CD4-positive, alpha-beta memory T cell (primary cell): ENCODE results near the gene PAXX. TPM values are rescaled to one million over a fixed set of nuclear protein-coding genes. Genes with fewer than 3 reads are reported as not detected.

Experiments used
- CTCF ChIA-PET: fragments of 350-600 bp; sonication (Branson Sonifier 250); formaldehyde crosslinking; loops from one replicate; lab custom pipeline; 2021; ENCODE audit warnings: inconsistent platforms; ENCODE audit not compliant: partially characterized antibody; lab: Charles Lee
- POLR2A ChIA-PET: fragments of 350-600 bp; sonication (Branson Sonifier 250); formaldehyde crosslinking; loops from one replicate; lab custom pipeline; 2021; ENCODE audit not compliant: partially characterized antibody; lab: Charles Lee
- DNase-seq, 5 donors: peaks; one replicate each; pipeline versions ENCODE4 v3.0.0 to v3.0.0-alpha.2; 2020 to 2022; ENCODE audit warnings: mixed read lengths in 1 of 5
- H3K27ac ChIP-seq: one replicate; pipeline ENCODE4 v1.7.0; 2013; ENCODE audit warnings: low read depth, low read length
- H3K27me3 ChIP-seq: 2 replicates; pipeline ENCODE4 v1.7.0; 2013; ENCODE audit warnings: mild to moderate bottlenecking, low read length, moderate library complexity; ENCODE audit not compliant: insufficient read depth
- H3K36me3 ChIP-seq: 2 replicates; pipeline ENCODE4 v1.7.0; 2013; ENCODE audit warnings: mild to moderate bottlenecking, low read length, moderate library complexity; ENCODE audit not compliant: insufficient read depth
- H3K4me1 ChIP-seq: 2 replicates; pipeline ENCODE4 v1.7.0; 2013; ENCODE audit warnings: mild to moderate bottlenecking, low read length, moderate library complexity; ENCODE audit not compliant: insufficient read depth
- H3K4me3 ChIP-seq, 2 donors: one replicate each; pipeline ENCODE4 v1.7.0; 2013; ENCODE audit warnings: low read length in 2 of 2, mild to moderate bottlenecking in 1 of 2
- H3K9me3 ChIP-seq, 2 donors: one replicate each; pipeline ENCODE4 v1.7.0; 2013; ENCODE audit warnings: low read length in 2 of 2, control low read depth in 1 of 2; ENCODE audit not compliant: control insufficient read depth in 1 of 2
- H3K27ac Mint-ChIP-seq, 7 donors: one replicate each; pipeline ENCODE4 v1.8.0; 2020 to 2021; ENCODE audit warnings: mixed read lengths in 7 of 7, mild to moderate bottlenecking in 6 of 7, inconsistent platforms in 3 of 7, moderate library complexity in 3 of 7
- H3K27me3 Mint-ChIP-seq, 2 donors: one replicate each; pipeline ENCODE4 v1.8.0; 2020 to 2021; ENCODE audit warnings: mixed read lengths in 2 of 2
- H3K36me3 Mint-ChIP-seq, 2 donors: one replicate each; pipeline ENCODE4 v1.8.0; 2020 to 2021; ENCODE audit warnings: mixed read lengths in 2 of 2, inconsistent platforms in 1 of 2, mild to moderate bottlenecking in 1 of 2
- H3K4me1 Mint-ChIP-seq, 4 donors: one replicate each; pipeline ENCODE4 v1.8.0; 2020 to 2021; ENCODE audit warnings: mixed read lengths in 4 of 4, mild to moderate bottlenecking in 1 of 4
- H3K4me3 Mint-ChIP-seq, 8 donors: one replicate each; pipeline ENCODE4 v1.8.0; 2020 to 2021; ENCODE audit warnings: mixed read lengths in 8 of 8, mild to moderate bottlenecking in 7 of 8, moderate library complexity in 6 of 8, inconsistent platforms in 3 of 8
- H3K9me3 Mint-ChIP-seq, 8 donors: one replicate each; pipeline ENCODE4 v1.8.0; 2020 to 2021; ENCODE audit warnings: mixed read lengths in 8 of 8, mild to moderate bottlenecking in 5 of 8, inconsistent platforms in 3 of 8, moderate library complexity in 1 of 8
- intact Hi-C: fragments of 100-400 bp; cut with micrococcal nuclease; formaldehyde crosslinking; loops from one replicate; pipeline ENCODE4 v1.15.1; 2023
- polyA plus RNA-seq, 2 donors: library from polyadenylated mRNA; unstranded; fragments of 300-500 nt; fragmentation: Illumina TruSeq; gene quantifications; one replicate each; pipeline ENCODE4 v1.2.3, GENCODE V29; 2021
- total RNA-seq, 2 experiments: library from RNA; stranded (reverse); gene quantifications; one replicate each; pipeline ENCODE4 v1.2.3, GENCODE V29; 2021

PAXX gene
- total RNA-seq (100 to 1,000 TPM in 1 of 2 experiments, 10 to 100 TPM in 1; 94.2 to 101 TPM), polyA plus RNA-seq (100 to 1,000 TPM in 1 of 2 donors, 10 to 100 TPM in 1; 76.0 to 103 TPM)

- peak within 1 kb of the TSS; percentile 84 to 92 (median 88) for H3K4me3 Mint-ChIP-seq
- peaks cover 4 to 41% (median 20%) of the 10 kb centered on the region in 4 donors for H3K4me1 Mint-ChIP-seq
- Histone ChIP-seq H3K9me3 (no peaks in the 10 kb centered on the region), H3K27ac (peak within 1 kb of the TSS; percentile 85), H3K27me3 (no peaks in the 10 kb centered on the region), H3K4me3 (peak within 1 kb of the TSS; percentile 86 to 90), H3K4me1 (peaks cover 41% of the 10 kb centered on the region), H3K36me3 (peaks cover 7% of the 10 kb centered on the region)
- DNase-seq: peak; percentile 92 to 93 (median 93)
- H3K27me3 Mint-ChIP-seq: peaks cover 0 to 5% of the 10 kb centered on the region in 2 donors
- intact Hi-C loops: loop anchor here (1.0 to 2.0 kb wide), 5 partner anchors 13 to 201 kb away; partner anchors contain the start of genes ABCA2, AJM1, C8G and FBXW5
- H3K9me3 Mint-ChIP-seq: no peaks in the 10 kb centered on the region
- peak within 1 kb of the TSS; percentile 83 to 94 (median 88) for H3K27ac Mint-ChIP-seq
- POLR2A ChIA-PET: interaction anchor here (0.7 to 6.9 kb wide), 31 partner anchors 8 to 430 kb away, joined by 3 to 57 read pairs (median 4); partner anchors contain the start of genes ABCA2, AJM1, C8G and EXD3
- H3K36me3 Mint-ChIP-seq: peaks cover 0 to 10% of the 10 kb centered on the region in 2 donors
- CTCF ChIA-PET: interaction anchor here (0.8 to 3.4 kb wide), 10 partner anchors 11 to 205 kb away, joined by 3 to 21 read pairs (median 4); partner anchors contain the start of genes C8G, FUT7 and NPDC1
Measured at GRCh38 chr9:136991993-136992818, at the start of gene PAXX. Gene PAXX (plus strand): TSS chr9:136992422. CDS start chr9:136992444, 22 bp downstream.

- no peaks in the 10 kb centered on the region for H3K27me3 Mint-ChIP-seq
- H3K27ac Mint-ChIP-seq: peak overlapping the region in 1 of 7 donors; percentile 66
- intact Hi-C loops: no loop called here
- peaks cover 12 to 19% of the 10 kb centered on the region in 2 donors for H3K36me3 Mint-ChIP-seq
- ChIA-PET POLR2A (interaction anchor here (1.3 to 4.1 kb wide), 9 partner anchors 17 to 135 kb away, joined by 5 to 37 read pairs (median 13); partner anchors contain the start of genes CLIC3, PAXX and RABL6), CTCF (interaction anchor here (1.1 kb wide), 1 partner anchor 151 kb away, joined by 3 read pairs; no protein-coding TSS in a partner anchor)
- no peak for DNase-seq
- Histone ChIP-seq H3K36me3 (peaks cover 21% of the 10 kb centered on the region), H3K27me3 (no peaks in the 10 kb centered on the region), H3K4me1 (peaks cover 20% of the 10 kb centered on the region), H3K9me3 (no peaks in the 10 kb centered on the region), H3K27ac (no peak overlapping the region), H3K4me3 (no peak overlapping the region)
- H3K4me1 Mint-ChIP-seq: peaks cover 3 to 22% (median 11%) of the 10 kb centered on the region in 4 donors
- H3K9me3 Mint-ChIP-seq: peaks cover 0 to 2% (median 0%) of the 10 kb centered on the region in 8 donors
- H3K4me3 Mint-ChIP-seq: peak overlapping the region in 6 of 8 donors; percentile 31 to 57 (median 50)
Measured at GRCh38 chr9:136942881-136943230, 49.4 kb upstream of the PAXX start.

GRCh38 chr9:136943291-136944211, 48.7 kb upstream of the PAXX start:
- Histone ChIP-seq H3K27me3 (no peaks in the 10 kb centered on the region), H3K27ac (peak overlapping the region; percentile 59), H3K36me3 (peaks cover 21% of the 10 kb centered on the region), H3K9me3 (no peaks in the 10 kb centered on the region), H3K4me3 (peak overlapping the region in 1 of 2 donors; percentile 70), H3K4me1 (peaks cover 20% of the 10 kb centered on the region)
- Mint-ChIP-seq H3K4me1 (peaks cover 3 to 22% (median 13%) of the 10 kb centered on the region in 4 donors), H3K4me3 (peak overlapping the region; percentile 75 to 88 (median 84)), H3K27me3 (no peaks in the 10 kb centered on the region), H3K36me3 (peaks cover 12 to 17% of the 10 kb centered on the region in 2 donors), H3K27ac (peak overlapping the region; percentile 42 to 90 (median 79)), H3K9me3 (peaks cover 0 to under 1% (median 0%) of the 10 kb centered on the region in 8 donors)
- peak in 4 of 5 donors; percentile 24 to 36 (median 32) for DNase-seq
- ChIA-PET CTCF (interaction anchor here (1.1 to 2.6 kb wide), 2 partner anchors 91 to 151 kb away, joined by 3 to 12 read pairs; no protein-coding TSS in a partner anchor), POLR2A (interaction anchor here (0.8 to 4.1 kb wide), 22 partner anchors 16 to 297 kb away, joined by 3 to 37 read pairs (median 8); partner anchors contain the start of genes AJM1, CLIC3, EDF1 and LCNL1)
- intact Hi-C loops: loop anchor here (1.0 to 2.0 kb wide), 9 partner anchors 41 to 153 kb away; partner anchors contain the start of genes AJM1, EDF1, PAXX and PHPT1

- CTCF ChIA-PET: interaction anchor here (0.6 to 2.6 kb wide), 3 partner anchors 91 to 152 kb away, joined by 3 to 12 read pairs (median 3); partner anchors contain the start of gene AJM1
- DNase-seq: no peak
- no peaks in the 10 kb centered on the region for H3K27me3 ChIP-seq
- Mint-ChIP-seq H3K27me3 (no peaks in the 10 kb centered on the region), H3K27ac (peak overlapping the region in 1 of 7 donors; percentile 66), H3K36me3 (peaks cover 10 to 13% of the 10 kb centered on the region in 2 donors), H3K4me3 (peak overlapping the region in 5 of 8 donors; percentile 75 to 88 (median 85)), H3K4me1 (peaks cover 3 to 22% (median 9%) of the 10 kb centered on the region in 4 donors), H3K9me3 (no peaks in the 10 kb centered on the region)
- H3K9me3 ChIP-seq: no peaks in the 10 kb centered on the region
- H3K4me1 ChIP-seq: peaks cover 22% of the 10 kb centered on the region
- H3K27ac ChIP-seq: peak overlapping the region; percentile 59
- intact Hi-C loops: loop anchor here (1.0 to 2.0 kb wide), 9 partner anchors 41 to 154 kb away; partner anchors contain the start of genes AJM1, EDF1, PAXX and PHPT1
- POLR2A ChIA-PET: interaction anchor here (0.8 to 4.1 kb wide), 24 partner anchors 16 to 296 kb away, joined by 3 to 37 read pairs (median 8); partner anchors contain the start of genes AJM1, CLIC3, EDF1 and LCNL1
- H3K4me3 ChIP-seq: peak overlapping the region in 1 of 2 donors; percentile 70
- H3K36me3 ChIP-seq: peaks cover 21% of the 10 kb centered on the region
Measured at GRCh38 chr9:136944212-136944518, 48.1 kb upstream of the PAXX start.

GRCh38 chr9:136944519-136945332, 47.5 kb upstream of the PAXX start, which contains the start of the genes C8G and FBXW5:
Gene C8G (plus strand): TSS chr9:136945243. CDS start chr9:136945321, 78 bp downstream.
Gene FBXW5 (minus strand): TSS chr9:136944738. CDS start chr9:136944083, 655 bp downstream.
- ChIA-PET POLR2A (interaction anchor here (0.8 to 4.1 kb wide), 25 partner anchors 15 to 296 kb away, joined by 3 to 37 read pairs (median 7); partner anchors contain the start of genes AJM1, CLIC3, EDF1 and LCNL1), CTCF (interaction anchor here (0.6 to 2.6 kb wide), 4 partner anchors 47 to 103 kb away, joined by 3 to 12 read pairs (median 6); partner anchors contain the start of gene AJM1)
- H3K4me1 Mint-ChIP-seq: peaks cover 3 to 17% (median 9%) of the 10 kb centered on the region in 4 donors
- DNase-seq: peak; percentile 89 to 97 (median 96)
- H3K27me3 Mint-ChIP-seq: no peaks in the 10 kb centered on the region
- peak within 1 kb of the TSS; percentile 66 to 90 (median 81) for H3K27ac Mint-ChIP-seq
- Histone ChIP-seq H3K9me3 (no peaks in the 10 kb centered on the region), H3K4me1 (peaks cover 23% of the 10 kb centered on the region), H3K4me3 (peak within 1 kb of the TSS in 1 of 2 donors; percentile 70), H3K27ac (peak within 1 kb of the TSS; percentile 59), H3K27me3 (no peaks in the 10 kb centered on the region), H3K36me3 (peaks cover 21% of the 10 kb centered on the region)
- intact Hi-C loops: loop anchor here (1.0 to 2.0 kb wide), 9 partner anchors 42 to 154 kb away; partner anchors contain the start of genes AJM1, EDF1, PAXX and PHPT1
- no peaks in the 10 kb centered on the region for H3K9me3 Mint-ChIP-seq
- H3K36me3 Mint-ChIP-seq: peaks cover 6 to 8% of the 10 kb centered on the region in 2 donors
- H3K4me3 Mint-ChIP-seq: peak within 1 kb of the TSS; percentile 75 to 88 (median 85)
